OCI-LY1 (cell line): ENCODE measurements around the gene LSM14A.

Experiments used
- H2AFZ ChIP-seq: fragments of 200-600 bp; sonication (generic), shearing (Covaris generic); 2 replicates; pipeline ENCODE4 v1.6.0; 2014; ENCODE audit warnings: antibody characterized with exemption, mild to moderate bottlenecking, low read length
- H3F3A ChIP-seq: fragments of 200-600 bp; sonication (generic), shearing (Covaris generic); 2 replicates; pipeline ENCODE4 v1.6.0; 2014; ENCODE audit warnings: mild to moderate bottlenecking, antibody characterized with exemption, low read length, moderate library complexity; ENCODE audit not compliant: insufficient read depth
- H3K27ac ChIP-seq: fragments of 200-600 bp; sonication (generic); 2 replicates; pipeline ENCODE4 v1.5.1; 2014; ENCODE audit warnings: low read length, mixed run types, mild to moderate bottlenecking, low read depth; ENCODE audit not compliant: poor library complexity, severe bottlenecking
- H3K27me3 ChIP-seq: fragments of 200-600 bp; sonication (generic); 2 replicates; pipeline ENCODE4 v1.6.0; 2014; ENCODE audit warnings: antibody characterized with exemption, mild to moderate bottlenecking, low read length, moderate library complexity; ENCODE audit not compliant: insufficient read depth
- H3K36me3 ChIP-seq: fragments of 200-600 bp; sonication (generic); 2 replicates; pipeline ENCODE4 v1.6.1; 2014; ENCODE audit warnings: mild to moderate bottlenecking, antibody characterized with exemption, low read length, moderate library complexity, mixed read lengths; ENCODE audit not compliant: insufficient read depth
- H3K4me1 ChIP-seq: fragments of 200-600 bp; sonication (generic); 2 replicates; pipeline ENCODE4 v1.5.1; 2014; ENCODE audit warnings: mild to moderate bottlenecking, low read length, moderate library complexity; ENCODE audit not compliant: insufficient read depth, severe bottlenecking
- H3K4me2 ChIP-seq: fragments of 200-600 bp; sonication (generic), shearing (Covaris generic); 2 replicates; pipeline ENCODE4 v1.6.1; 2014; ENCODE audit warnings: low read length
- H3K4me3 ChIP-seq: fragments of 200-600 bp; sonication (generic); 2 replicates; pipeline ENCODE4 v1.5.1; 2014; ENCODE audit warnings: low read length, low read depth, mild to moderate bottlenecking, mixed read lengths; ENCODE audit not compliant: poor library complexity, severe bottlenecking
- H3K79me2 ChIP-seq: fragments of 200-600 bp; shearing (Covaris generic); 2 replicates; pipeline ENCODE4 v1.6.1; 2016; ENCODE audit warnings: mixed run types, low read length, mixed read lengths; ENCODE audit not compliant: insufficient read depth
- H3K9ac ChIP-seq: fragments of 200-600 bp; sonication (generic), shearing (Covaris generic); 2 replicates; pipeline ENCODE4 v1.6.1; 2014; ENCODE audit warnings: mild to moderate bottlenecking, low read length, mixed read lengths
- H3K9me2 ChIP-seq: fragments of 200-600 bp; sonication (generic), shearing (Covaris generic); 2 replicates; pipeline ENCODE4 v1.6.1; 2014; ENCODE audit warnings: low read depth, mild to moderate bottlenecking, low read length, mixed read lengths
- H3K9me3 ChIP-seq: fragments of 200-600 bp; shearing (Covaris generic); 2 replicates; pipeline ENCODE4 v1.6.1; 2014; ENCODE audit warnings: low read length, mixed read lengths
- H4K20me1 ChIP-seq: fragments of 200-600 bp; sonication (generic), shearing (Covaris generic); 2 replicates; pipeline ENCODE4 v1.6.0; 2016; ENCODE audit warnings: mild to moderate bottlenecking, low read length; ENCODE audit not compliant: insufficient read depth
- EZH2 ChIP-seq: fragments of 200-600 bp; sonication (generic), shearing (Covaris generic); IDR thresholded peaks from 2 replicates; pipeline ENCODE4 v1.8.0; 2017; ENCODE audit warnings: borderline replicate concordance, mixed run types, mild to moderate bottlenecking, antibody characterized with exemption, low read length, moderate library complexity, mixed read lengths
- TF ChIP-seq, protein P1 (sequence below): fragments of 200-600 bp; sonication (generic), shearing (Covaris generic); IDR thresholded peaks from 2 replicates; pipeline ENCODE4 v1.5.1; 2017; ENCODE audit warnings: mild to moderate bottlenecking, antibody characterized with exemption, low read length, moderate library complexity, mixed read lengths

The LSM14A gene

GRCh38 chr19:34180273-34180672 lies 8.0 kb downstream of the LSM14A start:
- H3K9ac ChIP-seq: no peak overlapping the region
- H3K9me3 ChIP-seq: no peaks in the 10 kb centered on the region
- no peak overlapping the region for H3K4me2 ChIP-seq
- no peak overlapping the region for H3K27ac ChIP-seq
- H4K20me1 ChIP-seq: peaks cover under 1% of the 10 kb centered on the region; the same call in 1 of the 2 replicates
- no peaks in the 10 kb centered on the region for H3K27me3 ChIP-seq
- peaks cover 70% of the 10 kb centered on the region for H3K4me1 ChIP-seq
- 0 out of 2 replicates have a peak, but pooled peaks cover 5% of the 10 kb centered on the region for H3F3A ChIP-seq
- H2AFZ ChIP-seq: no peak overlapping the region
- H3K9me2 ChIP-seq: no peaks in the 10 kb centered on the region
- H3K4me3 ChIP-seq: no peak overlapping the region
- peaks cover 100% of the 10 kb centered on the region for H3K79me2 ChIP-seq
- H3K36me3 ChIP-seq: peaks cover 49% of the 10 kb centered on the region
- TF ChIP-seq, protein P1, sequence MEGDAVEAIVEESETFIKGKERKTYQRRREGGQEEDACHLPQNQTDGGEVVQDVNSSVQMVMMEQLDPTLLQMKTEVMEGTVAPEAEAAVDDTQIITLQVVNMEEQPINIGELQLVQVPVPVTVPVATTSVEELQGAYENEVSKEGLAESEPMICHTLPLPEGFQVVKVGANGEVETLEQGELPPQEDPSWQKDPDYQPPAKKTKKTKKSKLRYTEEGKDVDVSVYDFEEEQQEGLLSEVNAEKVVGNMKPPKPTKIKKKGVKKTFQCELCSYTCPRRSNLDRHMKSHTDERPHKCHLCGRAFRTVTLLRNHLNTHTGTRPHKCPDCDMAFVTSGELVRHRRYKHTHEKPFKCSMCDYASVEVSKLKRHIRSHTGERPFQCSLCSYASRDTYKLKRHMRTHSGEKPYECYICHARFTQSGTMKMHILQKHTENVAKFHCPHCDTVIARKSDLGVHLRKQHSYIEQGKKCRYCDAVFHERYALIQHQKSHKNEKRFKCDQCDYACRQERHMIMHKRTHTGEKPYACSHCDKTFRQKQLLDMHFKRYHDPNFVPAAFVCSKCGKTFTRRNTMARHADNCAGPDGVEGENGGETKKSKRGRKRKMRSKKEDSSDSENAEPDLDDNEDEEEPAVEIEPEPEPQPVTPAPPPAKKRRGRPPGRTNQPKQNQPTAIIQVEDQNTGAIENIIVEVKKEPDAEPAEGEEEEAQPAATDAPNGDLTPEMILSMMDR: no peak
- TF ChIP-seq EZH2: no peak

DNA sequence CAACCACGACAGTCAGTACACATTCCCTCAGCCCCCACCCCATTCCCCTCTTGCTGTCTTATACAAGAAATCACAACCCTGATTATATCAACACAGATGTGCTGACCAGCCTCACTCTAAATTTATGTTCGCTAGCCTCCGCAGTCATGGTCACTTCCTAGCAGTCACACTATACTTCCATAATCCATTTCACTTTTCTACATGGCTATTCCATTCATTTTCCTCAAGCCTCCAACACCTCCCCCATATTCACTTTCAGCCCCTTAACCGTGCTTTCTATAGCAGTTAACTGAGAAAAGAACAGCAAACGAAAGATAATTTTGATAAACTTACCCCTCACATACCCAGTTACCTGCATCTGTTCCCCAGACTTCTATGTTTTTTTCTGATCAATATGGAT lies 8.4 kb downstream of the LSM14A start:
- Histone ChIP-seq H3K4me2 (no peak overlapping the region), H3K4me3 (no peak overlapping the region)

GRCh38 chr19:34181111-34181864 lies 9.0 kb downstream of the LSM14A start:
- no peaks in the 10 kb centered on the region for H3K27me3 ChIP-seq
- no peaks in the 10 kb centered on the region for H3K9me3 ChIP-seq
- H2AFZ ChIP-seq: no peak overlapping the region
- no peaks in the 10 kb centered on the region for H3K9me2 ChIP-seq
- H4K20me1 ChIP-seq: peaks cover 9% of the 10 kb centered on the region
- H3F3A ChIP-seq: 0 out of 2 replicates have a peak, but pooled peaks cover 8% of the 10 kb centered on the region
- no peak overlapping the region for H3K4me2 ChIP-seq
- TF ChIP-seq, protein P1: no peak
- TF ChIP-seq EZH2: no peak
- H3K79me2 ChIP-seq: peaks cover 100% of the 10 kb centered on the region
- H3K4me1 ChIP-seq: peaks cover 67% of the 10 kb centered on the region
- no peak overlapping the region for H3K9ac ChIP-seq
- H3K4me3 ChIP-seq: no peak overlapping the region
- H3K36me3 ChIP-seq: peaks cover 53% of the 10 kb centered on the region
- H3K27ac ChIP-seq: no peak overlapping the region

More for the DNA sequence above, 8.4 kb downstream of the LSM14A start:
- Histone ChIP-seq H3K27me3 (no peaks in the 10 kb centered on the region), H3K9me3 (no peaks in the 10 kb centered on the region), H3K4me1 (peaks cover 70% of the 10 kb centered on the region), H3K27ac (no peak overlapping the region), H3K36me3 (peaks cover 49% of the 10 kb centered on the region), H3F3A (0 out of 2 replicates have a peak, but pooled peaks cover 8% of the 10 kb centered on the region), H3K9ac (no peak overlapping the region), H3K9me2 (no peaks in the 10 kb centered on the region), H3K79me2 (peaks cover 100% of the 10 kb centered on the region), H2AFZ (no peak overlapping the region), H4K20me1 (peaks cover 5% of the 10 kb centered on the region)
- TF ChIP-seq EZH2: no peak
